AG04450 (cell line): ENCODE measurements around the gene CYTH3. TPM values are rescaled to one million over a fixed set of nuclear protein-coding genes. Genes with fewer than 3 reads are reported as not detected.

Experiments
- CTCF ChIA-PET: fragments of 300-600, 350-600 bp; formaldehyde crosslinking; extraction: SDS; loops from one replicate; lab custom pipeline; 2022; ENCODE audit warnings: antibody characterized with exemption, inconsistent platforms; lab: Charles Lee
- POLR2A ChIA-PET: fragments of 350-600 bp; formaldehyde crosslinking; extraction: SDS; loops from one replicate; lab custom pipeline; 2021; ENCODE audit warnings: antibody characterized with exemption, inconsistent platforms; lab: Yijun Ruan, JAX
- DNase-seq: peaks from one replicate; pipeline ENCODE4 v3.0.0-alpha.2; 2011; ENCODE audit warnings: low read depth, low spot score
- H3K27ac ChIP-seq: one replicate; pipeline ENCODE4 v1.5.1; 2012; ENCODE audit warnings: low read depth, low read length, control low read depth
- H3K27me3 ChIP-seq: one replicate; pipeline ENCODE4 v1.6.0; 2012; ENCODE audit warnings: low read length; ENCODE audit not compliant: control insufficient read depth, insufficient read depth
- H3K4me3 ChIP-seq: 2 replicates; pipeline ENCODE4 v1.5.1; 2011; ENCODE audit warnings: mild to moderate bottlenecking, low read depth, low read length, control low read depth
- H3K9me3 ChIP-seq: 2 replicates; pipeline ENCODE4 v1.5.1; 2012; ENCODE audit warnings: low read length; ENCODE audit not compliant: control insufficient read depth, insufficient read depth
- CTCF ChIP-seq: IDR thresholded peaks from 2 replicates; pipeline ENCODE4 v1.5.1; 2011; ENCODE audit warnings: low read depth, low read length, control low read depth, inconsistent platforms
- polyA minus RNA-seq: library from RNA; depleted of rRNA, polyadenylated mRNA; stranded (reverse); fragments of >200 nt; gene quantifications from 2 replicates; pipeline ENCODE4 v1.2.3, GENCODE V29; 2011; rRNA and poly(A)+ RNA removed
- polyA plus RNA-seq: library from polyadenylated mRNA; depleted of rRNA; stranded (reverse); fragments of >200 nt; gene quantifications from 2 replicates; pipeline ENCODE4 v1.2.3, GENCODE V29; 2011; rRNA removed

Gene CYTH3
- 28.5 and 30.2 TPM in 2 replicates for polyA plus RNA-seq
- polyA minus RNA-seq, result 28.8 and 34.7 TPM in 2 replicates

GRCh38 chr7:6272481-6273323 is at the start of gene CYTH3:
Gene CYTH3 (minus strand): TSS chr7:6272624. CDS start chr7:6272507, 117 bp downstream.
- no peak within 1 kb of the TSS for H3K27ac ChIP-seq
- H3K27me3 ChIP-seq, result no peaks in the 10 kb centered on the region
- DNase-seq, result no peak
- ChIA-PET CTCF (interaction anchor here (0.6 to 2.3 kb wide), 3 partner anchors 109 to 113 kb away, joined by 3 to 8 read pairs (median 3); no protein-coding TSS in a partner anchor), POLR2A (interaction anchor here (1.4 to 1.7 kb wide), 2 partner anchors 10 to 11 kb away, joined by 5 to 8 read pairs; no protein-coding TSS in a partner anchor)
- H3K4me3 ChIP-seq, result peak within 1 kb of the TSS; percentile 92
- TF ChIP-seq CTCF, result no peak
- no peaks in the 10 kb centered on the region; the same call in 1 of the 2 replicates for H3K9me3 ChIP-seq

GRCh38 chr7:6320791-6321190 is 48.4 kb upstream of the CYTH3 start:
- TF ChIP-seq CTCF, result no peak
- Histone ChIP-seq H3K27me3 (no peaks in the 10 kb centered on the region), H3K27ac (no peak overlapping the region), H3K9me3 (no peaks in the 10 kb centered on the region), H3K4me3 (no peak overlapping the region)
- POLR2A ChIA-PET, result no interaction called here
- DNase-seq, result no peak
- CTCF ChIA-PET, result interaction anchor here (0.5 to 8.9 kb wide), 3 partner anchors 160 to 323 kb away, joined by 3 to 216 read pairs (median 4); no protein-coding TSS in a partner anchor

GRCh38 chr7:6317797-6318438 is 45.5 kb upstream of the CYTH3 start:
- Histone ChIP-seq H3K4me3 (no peak overlapping the region), H3K9me3 (no peaks in the 10 kb centered on the region), H3K27ac (peak overlapping the region; percentile 31), H3K27me3 (no peaks in the 10 kb centered on the region)
- ChIA-PET CTCF (interaction anchor here (8.9 kb wide), 1 partner anchor 157 kb away, joined by 216 read pairs; no protein-coding TSS in a partner anchor), POLR2A (no interaction called here)
- no peak for DNase-seq
- no peak for TF ChIP-seq CTCF

GRCh38 chr7:6316226-6316625 is 43.8 kb upstream of the CYTH3 start:
- no peak for TF ChIP-seq CTCF
- no peak for DNase-seq
- no peak overlapping the region for H3K27ac ChIP-seq
- H3K9me3 ChIP-seq, result no peaks in the 10 kb centered on the region
- H3K4me3 ChIP-seq, result no peak overlapping the region
- no peaks in the 10 kb centered on the region for H3K27me3 ChIP-seq
- POLR2A ChIA-PET, result interaction anchor here (0.5 kb wide), 1 partner anchor 33 kb away, joined by 4 read pairs; no protein-coding TSS in a partner anchor
- CTCF ChIA-PET, result interaction anchor here (1.1 kb wide), 1 partner anchor 156 kb away, joined by 4 read pairs; no protein-coding TSS in a partner anchor
